EL (cell line): Measurements from ENCODE around the gene PRPF6.
A peak's percentile ranks its signal among the peaks of the same experiment; 100 is the strongest.

Experiments
- DNase-seq: peaks from one replicate; pipeline ENCODE4 v3.0.0-alpha.2; 2016

PRPF6 gene

DNA sequence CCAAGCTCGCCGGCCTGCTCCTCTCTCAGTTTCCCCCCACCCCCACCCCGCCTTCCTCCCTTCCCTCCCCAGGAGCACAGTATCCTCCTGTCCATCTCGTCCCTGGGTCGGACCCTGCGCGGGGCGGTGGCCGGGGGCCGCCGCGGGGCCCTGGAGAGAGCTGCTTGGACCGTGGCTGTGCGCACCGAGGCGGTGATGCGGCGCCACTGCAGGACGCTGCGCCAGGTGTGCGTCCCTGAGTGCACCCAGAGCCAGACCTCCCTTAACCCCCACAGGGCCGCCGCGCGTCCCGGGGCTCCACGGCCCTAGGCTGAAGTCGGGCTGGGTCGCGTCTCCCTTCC lies 57.3 kb downstream of the PRPF6 start:
- DNase-seq: no peak

DNA sequence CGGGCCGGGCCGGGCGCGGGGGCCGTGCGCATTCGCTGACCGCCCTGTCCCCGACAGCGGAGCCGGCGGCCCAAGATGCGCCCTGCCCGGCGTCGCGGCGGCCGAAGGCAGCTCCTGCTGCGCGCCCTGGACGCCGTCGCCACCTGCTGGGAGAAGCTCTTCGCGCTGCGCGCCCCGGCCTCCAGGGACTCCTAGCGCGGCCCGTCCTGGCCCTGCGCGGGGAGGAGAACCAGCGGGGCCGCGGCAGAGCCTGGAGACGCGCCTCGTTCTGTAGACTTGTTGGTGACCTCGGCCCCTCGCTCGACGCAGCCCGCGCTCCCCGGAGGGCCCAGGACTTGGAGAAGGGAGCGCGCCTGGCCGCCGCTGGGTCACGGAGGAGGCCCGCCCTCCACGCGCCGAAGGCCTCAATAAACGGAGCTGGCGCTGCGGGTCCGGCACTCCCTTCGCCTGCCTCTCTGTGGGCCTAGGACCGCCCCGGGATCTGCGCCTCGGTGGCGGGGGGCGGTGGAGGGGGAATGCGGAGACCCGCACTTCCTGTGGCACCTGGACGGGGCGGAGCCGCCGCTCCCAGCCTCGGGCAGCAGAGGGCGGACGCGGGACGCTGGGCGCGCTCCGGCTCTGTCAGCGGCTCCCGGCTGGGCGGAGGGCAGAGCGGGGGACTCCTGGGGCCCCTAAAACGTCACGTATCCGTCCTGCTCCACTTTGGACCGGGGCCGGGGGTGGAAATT lies 57.8 kb downstream of the PRPF6 start:
- peak; percentile 76 for DNase-seq

DNA sequence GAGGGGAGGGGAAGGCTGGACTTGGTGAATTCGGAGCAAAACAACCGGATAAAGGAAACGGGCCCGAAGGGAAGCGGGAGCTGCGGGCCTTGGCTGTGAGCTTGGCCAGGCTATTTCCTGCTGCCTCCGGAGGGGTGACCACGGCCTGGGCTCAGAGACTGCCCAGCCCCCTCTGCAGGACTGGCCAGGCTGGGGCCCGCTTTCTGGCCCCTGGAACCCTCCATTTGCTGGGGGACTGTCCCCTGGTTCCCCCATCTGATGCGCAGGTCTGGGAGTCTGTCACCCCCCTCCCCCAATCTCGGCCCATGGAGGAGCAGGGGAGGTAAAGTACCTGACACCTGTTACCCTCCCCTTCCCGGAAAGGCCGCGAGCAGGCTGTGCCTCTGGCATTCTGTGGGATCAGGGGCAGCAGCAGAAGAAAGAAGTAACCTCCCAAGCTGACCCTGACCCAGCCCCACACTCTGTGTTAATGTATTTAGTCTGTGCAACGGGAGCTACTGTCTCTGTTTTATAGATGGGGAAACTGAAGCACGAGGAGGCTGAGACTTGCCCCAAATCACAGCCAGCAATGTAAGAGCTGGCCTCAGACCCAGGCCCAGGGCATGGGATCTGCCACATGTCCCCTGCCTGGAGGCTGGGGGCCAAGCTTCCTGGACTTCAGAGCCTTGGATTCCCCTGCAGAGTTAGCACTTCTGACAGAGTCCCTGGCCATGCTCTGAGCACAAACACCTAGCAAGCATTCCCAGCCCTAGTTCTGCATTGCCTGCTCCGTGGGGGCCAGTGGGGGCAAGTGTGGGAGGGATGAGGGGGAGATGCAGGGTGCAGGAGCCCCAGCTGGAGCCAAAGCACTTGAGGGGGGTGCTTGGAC lies 58.6 kb downstream of the PRPF6 start:
- DNase-seq: no peak

DNA sequence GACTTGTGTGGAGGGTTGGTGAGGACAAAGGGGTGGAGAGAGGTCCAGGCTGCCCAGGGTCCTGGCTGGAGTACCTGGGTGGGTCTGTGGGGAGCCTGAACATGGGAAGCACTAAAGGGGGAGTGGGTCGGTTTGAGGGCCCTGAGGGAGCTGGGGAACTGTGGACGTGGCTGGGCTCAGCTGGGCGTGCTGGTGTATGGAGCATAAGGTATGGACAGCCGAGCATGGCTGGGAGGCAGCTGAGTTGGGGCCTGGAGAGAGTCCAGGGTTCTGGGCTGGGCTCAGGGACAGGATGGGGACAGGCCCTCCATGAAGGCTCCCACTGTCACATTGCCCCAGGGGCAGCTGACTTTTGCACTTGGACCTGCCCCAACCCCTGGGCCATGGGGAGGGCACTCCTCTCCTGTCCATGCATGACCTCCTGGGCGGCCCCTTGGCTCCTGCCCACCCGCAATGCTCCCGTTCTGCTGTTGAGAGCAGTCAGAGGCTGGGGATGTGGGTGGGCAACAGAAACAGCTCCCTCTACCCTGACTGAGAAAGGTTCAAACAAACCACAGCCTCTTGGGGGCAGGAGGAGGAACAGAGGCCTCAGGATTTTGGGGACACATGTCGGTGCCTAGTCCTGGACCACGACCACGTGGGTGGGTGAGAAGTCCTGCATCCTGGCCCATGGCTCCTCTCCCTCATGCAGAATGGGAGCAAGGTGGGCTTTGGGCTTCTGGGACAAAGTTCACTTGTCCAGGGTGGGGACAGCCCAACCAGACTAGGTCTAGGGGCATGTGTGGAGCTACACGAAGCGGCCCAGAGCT lies 59.5 kb downstream of the PRPF6 start:
- no peak for DNase-seq

DNA sequence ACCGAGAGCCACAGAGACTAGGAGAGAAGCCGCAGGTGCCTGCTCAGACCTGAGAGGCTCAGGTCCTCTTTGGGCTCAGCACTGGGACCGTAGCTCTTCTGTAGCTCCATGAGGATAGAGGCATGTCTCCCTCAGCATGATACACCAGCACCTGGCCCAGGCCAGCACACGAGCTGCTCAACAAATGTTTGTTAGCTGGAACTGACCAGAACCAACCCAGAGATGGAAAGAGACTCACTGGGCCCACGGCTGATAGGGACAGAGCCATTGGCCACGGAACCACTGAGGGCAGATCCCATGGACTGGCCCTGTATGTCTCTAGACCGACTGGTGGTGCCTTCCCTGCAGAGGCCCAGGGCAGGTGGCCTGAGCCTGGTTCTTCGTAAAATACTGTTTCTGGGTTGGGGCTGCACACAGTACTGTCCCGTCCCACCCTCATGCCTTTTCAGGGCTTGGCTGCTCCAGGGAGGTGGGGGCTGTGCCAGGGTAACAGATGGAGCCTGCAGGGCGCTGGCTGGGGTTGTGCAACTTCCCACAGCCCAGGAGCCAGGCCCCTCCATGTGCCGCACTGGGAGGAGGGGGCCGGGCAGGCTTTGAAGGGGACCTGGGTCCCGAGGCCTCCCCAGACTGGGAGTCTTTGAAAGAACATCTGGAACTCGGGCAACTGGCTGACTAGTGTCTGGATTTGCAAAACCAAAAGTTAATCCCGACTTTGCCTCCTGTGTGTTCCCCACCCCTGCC lies 60.3 kb downstream of the PRPF6 start:
- DNase-seq: no peak

DNA sequence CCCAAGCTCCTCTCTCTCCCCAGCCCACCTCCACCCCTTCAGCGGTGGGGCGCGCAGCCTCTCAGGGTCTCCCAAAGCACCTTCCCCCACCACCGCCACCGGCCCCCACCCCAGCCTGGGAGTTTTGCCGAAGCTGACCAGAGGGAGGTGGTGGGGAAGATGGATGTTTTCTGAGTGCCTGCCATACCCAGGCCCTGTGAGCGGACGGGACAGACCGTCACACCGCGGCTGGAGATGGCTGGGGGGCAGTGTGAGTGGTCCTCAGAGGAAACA lies 60.8 kb downstream of the PRPF6 start:
- no peak for DNase-seq

DNA sequence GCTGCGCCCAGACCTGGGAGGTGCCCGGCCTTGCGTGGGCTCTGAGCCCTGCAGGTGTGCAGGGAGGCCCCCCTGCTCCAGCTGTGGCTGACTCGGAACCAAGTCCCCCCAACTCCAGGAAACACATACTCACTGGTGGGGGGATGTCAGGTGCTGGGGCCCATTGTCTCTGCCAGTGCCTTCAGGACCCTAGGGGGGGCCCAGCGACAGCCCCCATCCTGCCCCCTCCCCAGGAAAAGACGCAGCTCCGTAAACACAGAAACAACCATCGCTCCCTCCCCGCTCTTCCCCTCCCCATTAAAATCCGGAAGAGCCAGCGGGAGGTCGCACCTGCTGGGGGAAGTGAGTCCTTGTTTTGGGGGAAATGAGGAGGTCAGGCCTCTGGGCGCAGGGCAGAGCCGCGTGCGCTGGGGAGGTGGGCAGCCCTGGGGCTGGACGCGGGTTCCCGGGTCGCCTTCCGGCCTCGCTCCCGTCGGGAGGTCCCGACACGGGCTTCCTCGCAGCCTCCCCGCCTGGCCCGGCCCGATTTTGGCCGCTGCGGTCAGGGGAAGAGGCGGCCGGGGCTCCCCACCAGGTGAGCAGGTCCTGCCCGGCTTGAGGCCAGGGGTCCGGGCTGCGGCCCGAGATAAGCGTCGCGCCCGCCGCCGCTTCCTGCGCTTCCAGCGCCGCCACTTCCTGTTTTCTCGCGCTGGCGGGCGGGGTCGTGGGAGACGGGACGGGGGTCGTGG lies 61.3 kb downstream of the PRPF6 start:
- no peak for DNase-seq

DNA sequence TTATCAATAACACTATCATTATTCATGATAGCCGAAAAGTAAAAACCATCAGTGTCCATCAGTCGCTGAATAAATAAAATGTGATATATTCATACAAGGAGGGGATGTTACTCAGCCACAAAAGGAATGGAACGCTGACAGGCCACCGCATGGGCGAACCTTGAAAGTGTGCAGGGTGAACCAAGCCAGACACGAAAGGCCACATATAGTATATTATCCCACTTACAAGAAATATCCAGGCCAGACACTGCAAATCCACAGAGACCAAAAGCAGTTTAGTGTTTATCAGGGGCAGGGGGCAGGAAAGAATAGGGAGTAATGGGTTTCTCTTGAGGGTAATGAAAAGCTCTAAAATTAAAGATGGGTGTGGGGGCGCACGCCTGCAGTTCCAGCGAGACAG lies 62.8 kb downstream of the PRPF6 start:
- DNase-seq: no peak

DNA sequence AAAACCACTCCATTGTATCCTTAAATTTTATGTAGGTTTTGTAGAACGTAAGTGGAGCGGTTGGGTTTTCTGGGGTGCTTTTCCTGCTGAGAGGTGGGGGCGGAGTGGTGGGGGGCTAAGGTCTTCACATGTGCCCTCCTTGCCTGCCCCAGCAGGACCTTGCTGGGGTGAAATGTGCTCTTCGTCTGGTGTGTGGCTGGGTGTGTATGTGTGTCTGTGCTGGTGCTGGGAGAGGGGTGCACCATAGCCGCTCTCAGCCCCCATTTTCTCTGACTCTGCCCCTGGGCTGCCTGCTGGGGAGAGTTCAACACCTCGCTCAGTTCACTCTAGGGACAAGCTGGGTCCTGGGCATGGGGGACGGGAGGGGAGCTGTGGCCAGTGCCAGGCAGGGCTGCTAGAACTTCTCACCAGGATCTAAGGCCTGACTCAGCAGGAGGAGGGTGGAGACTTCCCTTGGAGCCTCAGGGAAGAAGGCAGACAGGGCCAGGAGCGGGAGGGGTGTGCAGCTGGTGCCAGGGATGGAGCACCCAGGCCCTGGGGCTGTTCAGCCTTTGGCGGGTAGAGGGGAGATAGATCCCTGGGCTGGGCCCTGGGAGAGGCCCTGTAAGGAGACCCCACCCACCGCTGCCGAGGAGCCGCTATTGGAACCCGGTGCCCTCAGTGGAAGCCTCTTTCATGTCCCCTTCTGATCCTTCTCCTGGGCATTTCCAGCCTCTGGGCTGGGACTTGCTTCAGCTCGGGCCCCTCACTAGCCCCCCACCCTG lies 63.7 kb downstream of the PRPF6 start:
- peak; percentile 71 for DNase-seq

DNA sequence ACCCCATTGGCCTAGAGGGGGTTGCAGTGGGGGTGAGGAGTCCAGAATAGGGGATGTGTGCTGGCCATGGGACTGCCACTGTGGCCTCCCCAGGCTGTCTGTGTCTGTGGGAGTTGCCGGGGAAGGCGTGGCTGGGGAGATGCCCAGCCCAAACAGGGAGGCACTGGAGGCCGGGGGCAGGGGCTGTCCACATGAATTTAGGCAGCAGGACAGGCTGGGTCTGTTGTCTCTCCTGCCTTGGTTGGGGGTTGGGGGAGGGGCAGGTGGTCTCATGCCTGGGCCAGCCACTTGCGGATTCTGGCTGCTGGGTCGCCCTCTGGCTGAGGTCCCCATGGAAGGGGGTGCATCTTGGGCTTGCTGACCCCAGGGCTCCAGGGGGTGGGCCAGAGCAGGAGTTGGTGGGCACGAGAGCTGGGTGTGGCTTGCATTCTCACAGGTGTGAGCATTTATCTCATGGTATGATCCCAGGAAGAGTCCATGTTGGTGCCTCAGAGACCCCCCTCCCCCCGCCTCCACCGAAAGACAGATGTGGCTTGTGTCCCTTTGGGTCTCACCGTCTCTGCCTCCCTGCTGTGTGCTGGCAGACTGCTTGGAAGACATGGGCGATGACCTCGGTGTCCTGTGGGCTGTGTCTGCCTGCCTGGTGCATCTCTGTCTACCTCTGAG lies 64.5 kb downstream of the PRPF6 start:
- DNase-seq: no peak

DNA sequence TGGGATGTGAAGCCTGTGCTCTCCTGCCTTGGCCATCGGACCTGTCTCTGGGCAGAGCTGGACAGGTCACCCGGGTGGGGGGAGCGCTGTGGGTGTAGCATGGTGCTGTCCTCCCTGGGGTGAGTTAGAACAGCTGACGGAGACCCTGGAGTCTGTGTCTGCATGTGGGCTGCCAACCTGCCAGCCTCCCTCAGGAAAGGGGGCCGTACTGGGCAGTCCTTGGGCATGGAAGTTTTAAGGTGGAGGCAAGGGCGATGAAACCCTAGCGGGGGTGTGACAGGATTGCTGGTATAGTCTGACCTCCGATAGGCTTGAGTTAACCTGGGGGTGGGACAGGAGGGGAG lies 66.1 kb downstream of the PRPF6 start:
- no peak for DNase-seq

DNA sequence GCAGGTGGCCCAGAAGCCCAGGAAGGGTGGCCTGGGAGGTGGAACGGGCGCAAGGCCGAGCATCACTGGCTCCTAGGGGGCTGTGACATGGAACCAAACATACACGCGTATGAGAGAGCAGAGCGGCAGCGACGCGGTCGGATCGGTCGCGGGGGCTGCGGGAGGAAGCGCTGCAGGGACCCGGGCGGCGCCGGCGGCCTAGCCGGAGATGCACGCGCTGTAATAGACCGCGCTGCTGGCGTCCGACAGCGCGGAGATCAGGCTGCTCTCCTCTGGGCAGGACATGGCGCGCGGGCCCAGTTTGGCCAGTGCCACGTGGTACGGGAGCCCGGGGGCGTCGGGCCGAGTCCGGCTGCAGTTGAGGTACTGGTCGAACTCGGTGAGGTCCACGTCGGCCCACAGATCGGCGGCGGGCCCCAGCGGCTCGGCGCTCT lies 67.1 kb downstream of the PRPF6 start:
- DNase-seq: no peak

DNA sequence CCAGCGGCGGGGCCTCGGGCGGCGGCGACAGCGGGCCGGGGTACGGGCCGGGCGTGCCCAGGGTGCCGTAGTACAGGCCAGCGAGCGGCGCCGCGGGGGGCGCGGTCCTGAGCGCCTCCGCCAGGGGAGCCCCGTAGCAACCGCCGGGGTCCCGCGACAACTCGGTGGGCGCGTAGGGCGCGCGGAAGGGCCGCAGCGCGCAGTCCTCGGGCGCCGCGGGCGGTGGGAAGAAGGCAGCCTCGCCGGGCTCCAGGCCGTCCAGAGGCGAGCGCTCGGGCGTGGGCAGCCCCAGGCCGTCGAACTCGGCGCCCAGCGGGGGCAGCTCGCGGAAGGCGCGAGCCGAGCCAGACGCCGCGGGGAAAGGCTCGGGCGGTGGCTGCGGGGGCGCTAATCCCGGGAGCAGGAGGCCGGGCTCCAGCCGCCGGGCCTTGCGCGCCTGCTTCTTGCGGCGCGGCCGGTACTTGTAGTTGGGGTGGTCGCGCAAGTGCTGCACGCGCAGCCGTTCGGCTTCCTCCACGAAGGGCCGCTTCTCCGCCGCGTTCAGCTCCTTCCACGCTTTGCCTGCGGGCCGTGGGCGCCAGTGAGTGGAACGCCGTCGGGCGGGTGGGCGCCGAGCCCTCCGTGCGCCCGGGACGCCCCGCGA lies 67.6 kb downstream of the PRPF6 start:
- no peak for DNase-seq

DNA sequence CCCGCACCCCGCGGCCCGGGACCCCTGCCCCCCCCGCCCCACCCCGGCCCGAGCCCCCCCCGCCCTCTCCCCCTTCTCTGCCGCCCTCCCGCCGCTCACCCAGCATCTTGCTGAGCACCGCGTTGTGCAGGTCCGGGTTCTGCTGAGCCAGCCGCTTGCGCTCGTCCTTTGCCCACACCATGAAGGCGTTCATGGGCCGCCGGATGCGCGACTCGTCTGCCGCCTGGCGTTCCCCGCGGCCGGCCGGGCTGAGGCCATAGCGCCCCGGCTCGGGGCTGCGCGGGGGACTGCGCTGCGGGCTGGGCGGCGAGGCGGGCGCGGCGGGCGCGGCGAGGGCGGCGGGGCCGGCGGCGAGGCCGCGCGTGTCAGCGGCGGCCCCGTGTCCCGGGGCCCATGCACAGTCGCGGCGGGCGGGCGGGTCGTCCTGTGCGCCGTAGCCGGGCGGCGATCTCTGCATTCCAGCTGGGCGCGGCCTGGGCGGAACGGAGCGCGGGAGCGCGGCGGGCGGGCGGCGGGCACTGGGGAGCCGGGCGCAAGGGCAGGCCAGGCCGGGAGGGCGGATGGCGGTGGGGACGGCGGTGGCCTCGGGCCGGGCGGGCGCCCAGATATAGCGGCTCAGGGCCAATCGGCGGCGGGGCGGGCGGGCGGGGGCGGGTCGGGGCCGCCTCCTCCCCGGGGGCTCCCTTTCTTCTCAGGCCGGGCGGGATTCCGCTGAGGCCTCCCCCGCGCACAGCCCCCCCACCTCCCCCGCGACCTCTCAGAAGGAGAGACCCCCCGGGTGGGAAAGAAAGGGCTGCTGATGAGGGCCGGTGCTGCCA lies 68.3 kb downstream of the PRPF6 start, which contains the start of gene SOX18:
TSS of gene SOX18 (minus strand) at position 580 of the 818 bp plus-strand sequence. CDS start at position 457, 123 bp downstream.
- peak; percentile 54 for DNase-seq

DNA sequence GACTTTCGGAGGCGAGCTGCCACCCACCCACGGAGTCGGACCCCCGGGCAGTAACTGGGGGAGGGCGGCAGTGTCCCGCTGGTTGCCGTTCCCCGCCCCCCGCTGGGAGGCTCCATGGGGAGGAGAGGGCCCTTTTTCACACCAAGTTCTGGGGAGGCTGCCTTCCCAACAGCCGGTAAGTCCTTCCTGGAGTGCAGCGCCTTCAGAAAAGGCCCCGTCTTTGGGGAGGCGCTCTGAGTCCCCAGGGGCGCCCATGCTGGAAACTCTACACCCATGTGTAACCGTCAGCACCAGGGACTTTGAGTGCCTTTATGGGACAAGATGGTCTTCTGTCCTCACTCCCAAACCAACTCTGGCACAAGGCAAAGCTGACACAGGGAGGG lies 68.9 kb downstream of the PRPF6 start:
- DNase-seq: no peak

DNA sequence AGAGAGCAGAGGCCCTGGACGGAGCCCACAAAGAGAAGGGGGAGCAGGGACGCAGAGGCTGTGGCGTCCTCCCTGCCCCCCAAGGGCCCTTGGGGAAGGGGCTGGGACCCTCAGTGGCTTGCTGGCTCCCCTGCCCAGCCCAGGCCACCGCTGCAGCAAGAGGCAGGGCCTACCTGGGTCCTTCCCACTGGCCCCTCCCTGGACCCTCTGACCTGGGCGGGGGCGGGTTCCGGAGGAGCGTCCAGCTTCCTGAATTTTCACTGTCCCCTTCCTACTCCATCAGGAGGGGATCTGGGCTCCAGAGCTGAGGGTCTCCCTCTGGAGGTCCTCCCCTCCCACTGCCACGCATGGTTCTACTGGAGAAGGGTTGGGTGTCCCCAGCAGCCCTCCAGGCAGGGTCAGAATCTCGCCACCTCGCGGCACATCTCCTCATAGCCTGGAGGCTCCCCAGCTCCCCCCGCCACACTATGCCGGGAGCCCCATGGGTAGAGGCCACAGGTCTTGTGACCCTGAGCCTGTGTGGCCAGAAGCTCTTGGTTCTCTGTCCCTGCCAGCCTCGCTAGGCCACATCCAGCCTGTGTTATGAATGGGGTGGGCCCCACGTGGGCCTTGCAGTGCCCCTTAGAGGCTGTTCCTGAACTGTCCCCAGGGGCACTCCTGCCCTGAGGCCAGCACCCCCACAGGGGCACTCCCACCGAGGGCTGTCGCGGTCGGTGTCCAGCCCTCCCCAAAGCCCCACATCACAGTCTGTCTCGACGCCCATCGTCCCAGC lies 69.5 kb downstream of the PRPF6 start:
- DNase-seq: no peak

DNA sequence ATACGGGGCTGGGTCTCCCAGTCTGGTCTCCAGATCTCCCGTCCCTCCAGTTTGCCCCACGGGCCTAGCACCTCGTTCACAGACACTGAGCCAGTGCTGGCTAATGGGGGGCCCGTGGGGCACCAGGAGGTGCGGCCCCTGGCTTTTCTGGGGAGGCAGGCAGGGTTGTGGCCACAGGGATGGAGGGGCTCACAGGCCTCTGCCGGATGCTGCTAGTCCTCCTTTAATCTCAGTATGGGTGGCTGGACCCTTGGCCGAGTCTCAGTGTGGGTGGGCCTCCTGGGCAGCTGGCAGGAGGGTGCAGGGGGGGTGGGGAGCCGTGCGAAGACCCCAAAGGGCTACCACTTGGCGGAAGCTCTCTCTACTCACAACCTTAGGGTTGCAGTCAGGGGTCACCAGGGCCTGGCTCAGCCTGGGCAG lies 70.1 kb downstream of the PRPF6 start:
- no peak for DNase-seq

DNA sequence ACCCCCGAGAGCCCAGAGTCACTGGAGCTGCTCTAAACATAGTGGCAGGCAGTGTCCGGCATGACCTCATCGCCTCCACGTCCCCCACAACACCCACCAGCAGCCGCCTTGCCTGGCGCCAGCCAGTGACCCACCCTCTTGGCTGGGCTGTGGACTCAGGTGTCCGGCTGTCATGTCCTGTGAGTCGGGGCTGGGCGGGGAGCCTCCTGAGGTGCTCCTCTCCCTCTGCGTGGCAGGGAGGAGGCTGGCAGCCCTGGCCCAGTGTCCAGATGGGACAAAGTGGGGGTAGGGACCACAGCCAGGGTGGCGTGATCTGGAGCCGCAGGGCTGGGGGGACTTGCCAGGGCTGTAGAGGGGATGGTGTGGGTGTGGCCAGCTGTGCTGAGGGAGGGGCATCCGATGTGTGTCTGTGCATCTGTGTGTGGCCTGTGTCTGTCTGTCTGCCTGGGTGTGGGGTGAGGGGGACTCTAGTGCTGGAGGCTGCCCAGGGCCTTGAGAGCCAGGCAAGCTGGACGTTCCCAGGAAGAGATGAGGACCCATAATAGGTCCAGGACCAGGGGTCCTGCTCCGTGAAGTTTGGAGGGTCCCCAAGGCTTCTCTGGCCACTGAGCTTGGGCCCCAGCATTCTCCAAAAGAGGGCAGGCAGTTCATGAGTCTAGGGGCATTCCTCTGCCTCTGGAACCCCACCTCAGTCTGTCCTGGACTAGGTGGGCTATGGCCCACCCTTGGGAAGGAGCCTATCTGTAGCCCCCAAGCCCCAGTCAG lies 70.8 kb downstream of the PRPF6 start:
- no peak for DNase-seq
